RWPE1 (cell line): Measurements from ENCODE around the gene SFMBT1.

ENCODE experiments used
- CTCF ChIA-PET: fragments of 350-600 bp; sonication (Branson Sonifier 250); formaldehyde crosslinking; extraction: SDS; loops from one replicate; lab custom pipeline; 2021; lab: Yijun Ruan, JAX
- POLR2A ChIA-PET: fragments of 400-600 bp; formaldehyde crosslinking; extraction: SDS; loops from one replicate; lab custom pipeline; 2020; ENCODE audit warnings: antibody characterized with exemption; ENCODE audit not compliant: low non-redundant PET; lab: Yijun Ruan, JAX
- DNase-seq: peaks from one replicate; pipeline ENCODE4 v3.0.0; 2012; ENCODE audit warnings: low spot score
- H3K27ac ChIP-seq: fragments of 450-650 bp; 2 replicates; pipeline ENCODE4 v1.5.1; 2017
- CTCF ChIP-seq: fragments of 450-650 bp; conservative IDR thresholded peaks from 2 replicates; pipeline ENCODE4 v1.5.1; 2017; ENCODE audit warnings: low read depth, mild to moderate bottlenecking

SFMBT1 gene

GRCh38 chr3:53079791-53080555 lies 34.1 kb upstream of the SFMBT1 start:
- no peak overlapping the region for H3K27ac ChIP-seq
- ChIA-PET CTCF (no interaction called here), POLR2A (no interaction called here)
- no peak for TF ChIP-seq CTCF
- DNase-seq: no peak

- ChIA-PET POLR2A (no interaction called here), CTCF (interaction anchor here (0.6 kb wide), 1 partner anchor 312 kb away, joined by 3 read pairs; no protein-coding TSS in a partner anchor)
- no peak for DNase-seq
- no peak overlapping the region for H3K27ac ChIP-seq
- no peak for TF ChIP-seq CTCF
Measured at GRCh38 chr3:53079147-53079546, 33.3 kb upstream of the SFMBT1 start.

GRCh38 chr3:53078656-53079055 lies 32.8 kb upstream of the SFMBT1 start:
- no peak for TF ChIP-seq CTCF
- POLR2A ChIA-PET: no interaction called here

GRCh38 chr3:53077476-53078220 lies 31.8 kb upstream of the SFMBT1 start:
- TF ChIP-seq CTCF: no peak
- no peak overlapping the region for H3K27ac ChIP-seq
- POLR2A ChIA-PET: no interaction called here
- CTCF ChIA-PET: no interaction called here
- no peak for DNase-seq

More at GRCh38 chr3:53078656-53079055, 32.8 kb upstream of the SFMBT1 start:
- CTCF ChIA-PET: interaction anchor here (0.6 kb wide), 1 partner anchor 311 kb away, joined by 3 read pairs; no protein-coding TSS in a partner anchor
- H3K27ac ChIP-seq: no peak overlapping the region
- DNase-seq: no peak

- ChIA-PET CTCF (interaction anchor here (0.6 kb wide), 1 partner anchor 284 kb away, joined by 6 read pairs; no protein-coding TSS in a partner anchor), POLR2A (no interaction called here)
- no peak overlapping the region for H3K27ac ChIP-seq
- TF ChIP-seq CTCF: no peak
- no peak for DNase-seq
Measured at GRCh38 chr3:53075743-53076140, 29.9 kb upstream of the SFMBT1 start.
